GM18520 (cell line): Measurements from ENCODE around the gene RHOT2.

Experiments
- ATAC-seq: cut with Tn5 transposase; IDR thresholded peaks from one replicate; pipeline ENCODE4 v1.9.1; 2021; ENCODE audit not compliant: unreplicated experiment

The RHOT2 gene

GRCh38 chr16:667780-668518 is at the start of gene RHOT2:
TSS of gene RHOT2 (plus strand) at chr16:668132. CDS start at chr16:668200, 68 bp downstream.
- ATAC-seq, result peak; percentile 70

DNA sequence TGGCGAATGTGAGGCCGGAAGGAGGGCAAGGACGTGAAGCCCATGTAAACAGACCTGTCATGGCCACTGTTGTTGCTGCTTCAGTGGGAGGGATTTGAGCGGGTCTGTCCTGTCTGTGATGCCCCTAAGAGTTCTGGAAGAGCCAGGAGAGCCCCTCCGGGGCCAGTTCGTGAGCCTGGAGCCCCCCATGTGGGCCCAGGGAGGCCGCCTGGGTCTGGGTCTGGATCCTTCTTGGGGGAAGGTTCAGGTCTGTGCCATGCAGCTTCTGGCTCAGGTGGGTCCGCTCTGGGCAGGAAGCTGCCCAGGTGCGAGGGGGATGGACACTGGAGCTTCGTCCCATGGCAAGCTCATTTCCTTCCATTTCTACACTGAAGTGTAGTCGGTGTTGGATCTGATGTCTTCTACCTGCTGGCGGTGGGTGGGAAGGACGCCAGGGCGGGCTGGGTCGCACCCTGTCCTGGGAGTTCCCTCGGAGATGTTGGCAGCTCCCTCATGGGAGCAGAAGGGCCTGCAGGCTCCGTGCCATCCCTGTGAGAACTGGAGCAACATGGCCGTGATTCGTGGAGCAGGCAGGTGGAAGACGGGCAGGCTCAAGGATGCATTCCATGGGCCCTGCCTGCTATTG is 48.3 kb upstream of the RHOT2 start:
- ATAC-seq, result no peak

- no peak for ATAC-seq
Measured at GRCh38 chr16:620700-621525, 47.0 kb upstream of the RHOT2 start.

DNA sequence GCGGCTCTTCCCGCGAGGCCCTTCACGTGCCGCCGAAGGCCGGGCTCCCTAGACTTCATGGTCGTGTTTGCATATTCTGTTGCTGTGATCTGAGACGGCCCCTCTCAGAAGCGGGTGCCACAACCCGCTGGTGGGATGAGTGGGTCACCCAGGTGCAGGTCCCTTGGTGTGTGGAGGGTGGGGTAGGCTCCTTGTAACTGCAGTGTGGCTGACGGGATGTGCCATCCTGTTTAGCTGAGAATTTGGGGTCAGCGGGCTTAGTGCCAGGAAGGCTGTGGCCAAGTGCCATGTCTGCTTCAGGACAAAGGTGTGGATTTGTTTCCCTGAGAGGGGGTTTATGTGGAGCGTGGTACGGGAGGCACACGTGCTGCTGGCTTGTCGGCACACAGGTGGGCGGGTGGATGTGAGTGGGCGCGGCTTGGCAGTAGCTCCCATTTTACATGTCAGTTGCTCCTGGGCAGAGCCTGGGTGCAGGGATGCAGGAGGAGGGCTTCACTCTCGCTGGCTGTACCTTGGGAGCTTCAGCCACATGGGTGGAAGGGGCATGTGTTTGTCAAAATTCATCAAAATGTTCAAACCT is 46.3 kb upstream of the RHOT2 start:
- ATAC-seq, result no peak

DNA sequence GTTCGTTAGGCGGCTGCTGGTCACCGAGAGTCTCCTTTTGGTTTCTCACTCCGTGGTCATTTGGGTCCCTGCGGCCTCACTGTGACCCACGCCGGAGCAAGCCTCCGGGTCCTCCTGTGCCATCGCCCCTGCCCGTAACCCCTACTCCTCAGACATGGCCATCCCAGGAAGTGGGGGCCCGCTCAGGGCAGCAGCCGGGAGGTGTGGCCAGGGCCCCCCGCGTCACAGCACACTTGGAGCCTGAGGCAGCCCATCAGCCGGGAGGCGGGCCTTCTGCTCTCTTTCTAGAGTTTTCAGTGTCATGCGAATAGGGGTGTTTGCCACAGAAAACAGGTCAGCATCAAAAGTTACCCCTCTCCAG is 45.0 kb upstream of the RHOT2 start:
- no peak for ATAC-seq

DNA sequence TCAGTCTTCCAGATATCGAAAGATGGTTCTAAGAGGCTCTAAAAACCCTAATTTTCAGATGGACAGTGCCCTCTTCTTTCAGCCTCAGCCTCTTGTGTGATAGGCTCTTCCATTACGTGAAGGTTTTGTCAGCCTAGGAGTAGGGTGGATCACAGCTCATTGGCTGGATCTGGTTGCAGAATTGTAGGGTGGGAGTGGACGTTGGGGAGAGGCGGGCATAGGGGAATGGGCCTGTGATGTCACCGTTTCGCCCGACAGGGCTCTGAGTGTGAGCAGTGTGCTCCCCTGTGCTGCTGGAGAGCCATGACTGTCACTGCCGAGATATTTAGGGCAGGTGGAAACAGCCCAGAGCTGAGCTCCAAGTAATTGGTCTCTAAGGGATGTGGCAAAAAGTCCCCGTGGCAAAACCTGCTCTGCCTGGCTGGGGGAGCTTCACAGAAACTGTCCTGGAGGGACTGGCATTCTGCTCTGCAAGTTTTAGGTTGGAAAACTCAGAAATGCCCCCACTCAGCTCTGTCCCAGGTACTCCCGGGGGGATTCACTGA is 43.3 kb upstream of the RHOT2 start:
- ATAC-seq, result no peak

- ATAC-seq, result no peak
Measured at GRCh38 chr16:625117-625976, 42.6 kb upstream of the RHOT2 start.

DNA sequence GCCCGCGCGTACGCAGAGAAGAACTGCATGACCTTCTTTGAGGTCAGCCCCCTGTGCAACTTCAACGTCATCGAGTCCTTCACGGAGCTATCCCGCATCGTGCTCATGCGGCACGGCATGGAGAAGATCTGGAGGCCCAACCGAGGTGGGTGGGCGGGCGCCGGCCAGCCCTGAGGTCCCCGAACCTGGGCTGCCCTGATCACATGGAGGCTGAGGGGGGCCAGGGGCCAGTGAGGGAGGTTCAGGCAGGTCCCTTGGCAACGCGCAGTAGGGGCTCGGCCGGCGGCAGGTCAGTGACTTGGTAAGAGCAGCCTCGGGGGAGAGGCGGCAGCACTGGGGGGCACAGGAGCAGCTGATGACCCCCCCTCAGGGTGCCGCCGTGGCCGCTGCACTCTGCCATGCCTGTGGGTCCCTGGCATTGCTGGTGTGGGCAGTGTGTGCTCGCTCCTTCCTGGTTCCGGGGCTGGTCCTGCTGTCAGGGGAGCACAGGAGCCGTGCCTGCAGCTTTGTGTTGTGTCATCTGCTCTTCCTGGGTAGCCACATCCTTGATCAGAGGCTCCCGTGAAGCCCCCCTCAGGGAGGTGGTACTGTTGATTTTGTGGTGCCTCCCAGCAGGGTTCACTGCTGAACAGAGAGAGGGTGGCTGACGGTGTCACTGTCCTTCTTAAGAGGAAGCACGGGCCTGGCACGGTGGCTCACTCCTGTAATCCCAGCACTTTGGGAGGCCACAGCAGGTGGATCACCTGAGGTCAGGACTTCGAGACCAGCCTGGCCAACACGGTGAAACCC is 41.8 kb upstream of the RHOT2 start:
- ATAC-seq, result no peak

DNA sequence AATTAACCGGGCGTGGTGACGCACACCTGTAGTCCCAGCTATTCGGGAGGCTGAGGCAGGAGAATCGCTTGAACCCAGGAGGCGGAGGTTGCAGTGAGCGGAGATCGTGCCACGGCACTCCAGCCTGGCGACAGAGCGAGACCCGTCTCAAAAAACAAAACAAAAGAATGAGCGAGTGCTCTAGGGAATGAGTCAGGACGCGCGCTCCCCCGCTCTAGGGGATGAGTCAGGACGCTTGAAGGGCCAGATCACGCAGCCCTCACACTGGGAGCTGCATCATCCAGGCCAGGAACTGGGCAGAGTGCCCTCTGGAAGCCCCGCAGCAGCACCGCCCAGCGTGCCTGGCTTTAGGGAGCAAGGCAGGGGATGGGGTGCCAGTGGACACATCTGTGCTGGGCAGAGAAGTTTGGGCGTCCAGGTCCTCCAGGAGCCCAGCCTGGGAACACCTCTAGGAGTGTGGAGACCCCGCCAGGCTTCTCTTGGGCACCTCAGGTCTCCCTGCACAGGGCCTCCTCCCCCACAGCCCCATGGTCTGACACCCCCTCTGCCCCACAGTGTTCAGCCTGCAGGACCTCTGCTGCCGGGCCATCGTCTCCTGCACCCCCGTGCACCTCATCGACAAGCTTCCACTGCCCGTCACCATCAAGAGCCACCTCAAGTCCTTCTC is 41.0 kb upstream of the RHOT2 start:
- ATAC-seq, result no peak

- ATAC-seq, result no peak
Measured at GRCh38 chr16:627454-628239, 40.3 kb upstream of the RHOT2 start.

DNA sequence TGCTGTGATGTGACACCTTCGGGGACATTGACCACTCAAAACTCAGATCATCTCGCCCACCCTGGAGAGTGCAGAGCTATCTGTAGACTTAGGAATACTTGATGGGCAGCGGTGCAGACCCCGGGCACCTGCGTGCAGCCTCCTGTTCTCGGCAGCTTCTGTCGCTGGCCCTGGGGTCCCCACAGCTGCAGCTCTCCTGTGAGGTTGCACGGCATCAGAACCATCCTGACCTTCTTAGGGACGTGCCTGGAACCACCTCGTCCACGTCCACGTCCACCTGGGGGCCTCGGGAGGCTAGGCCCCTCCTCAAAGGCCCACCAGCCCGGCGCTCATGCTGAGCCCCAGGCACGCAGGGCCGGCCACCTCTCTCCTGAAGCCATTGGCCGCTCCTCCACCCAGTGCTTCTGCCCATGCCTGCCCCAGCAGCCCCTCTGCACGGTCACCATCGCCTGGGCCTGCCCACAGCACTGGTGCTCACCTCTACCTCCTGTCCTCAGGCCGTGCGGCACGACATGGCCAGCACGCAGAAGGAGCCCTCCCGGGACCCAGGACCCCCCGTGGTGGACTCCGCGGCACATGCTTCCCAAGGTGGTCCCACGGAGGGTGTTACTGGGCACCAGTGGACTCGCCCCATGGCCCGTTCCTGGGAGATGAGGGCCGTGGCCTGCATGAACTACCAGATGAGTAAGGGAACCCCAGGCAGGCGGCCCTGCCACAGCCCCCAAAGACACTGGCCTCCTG is 39.4 kb upstream of the RHOT2 start:
- no peak for ATAC-seq

- no peak for ATAC-seq
Measured at GRCh38 chr16:629185-629832, 38.6 kb upstream of the RHOT2 start.

- no peak for ATAC-seq
Measured at GRCh38 chr16:629833-630248, 38.1 kb upstream of the RHOT2 start.

DNA sequence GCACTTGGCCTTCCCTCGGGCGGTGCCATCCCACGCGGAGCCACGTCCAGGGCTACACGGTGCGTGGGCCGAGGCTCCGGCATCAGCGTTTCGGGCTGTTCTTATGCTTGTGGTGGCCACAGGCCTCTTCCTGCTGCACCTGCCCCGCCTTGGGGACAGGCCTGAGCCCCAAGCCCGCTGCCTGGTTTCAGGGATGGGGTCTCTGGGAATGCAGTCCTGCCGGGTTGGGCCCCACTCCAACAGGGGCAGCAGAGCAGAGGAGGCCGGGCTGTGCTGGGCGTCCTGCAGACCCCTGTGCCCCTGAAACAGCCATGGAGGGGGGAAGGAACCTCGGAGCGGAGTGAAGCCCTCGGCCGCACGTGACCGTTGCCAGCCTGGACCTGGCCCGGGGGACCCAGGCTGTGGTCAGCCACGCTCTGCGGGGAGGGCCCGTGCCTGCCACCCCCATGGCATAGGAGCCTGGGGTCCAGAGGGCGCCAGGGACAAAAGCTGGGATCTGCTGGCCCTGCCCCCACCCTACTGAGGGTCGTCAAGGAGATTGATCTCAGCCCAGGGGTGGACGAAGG is 37.6 kb upstream of the RHOT2 start:
- ATAC-seq, result no peak

DNA sequence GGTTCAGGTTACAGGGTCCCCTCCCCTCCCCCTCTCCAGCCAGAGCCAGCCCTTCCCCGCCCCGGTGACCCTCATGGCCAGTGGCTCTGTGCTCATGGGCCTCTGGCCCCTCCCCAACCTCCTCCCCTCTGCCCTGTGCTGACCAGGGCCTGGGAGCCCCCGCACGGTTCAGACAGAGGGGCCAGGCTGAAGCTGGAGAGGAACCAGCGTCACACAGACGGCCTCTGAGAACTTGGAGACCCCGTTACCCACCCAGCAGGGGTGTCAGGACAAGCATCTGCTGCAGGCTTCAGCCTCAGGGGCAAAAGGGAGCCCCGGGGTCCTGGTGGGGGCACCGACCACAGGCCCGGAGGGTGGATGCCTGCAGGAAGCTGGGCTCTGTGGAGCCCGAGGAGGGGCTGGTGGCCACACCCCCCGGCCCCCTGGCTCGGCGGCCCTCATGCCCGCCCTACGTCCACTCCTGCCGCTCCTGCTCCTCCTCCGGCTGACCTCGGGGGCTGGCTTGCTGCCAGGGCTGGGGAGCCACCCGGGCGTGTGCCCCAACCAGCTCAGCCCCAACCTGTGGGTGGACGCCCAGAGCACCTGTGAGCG is 37.0 kb upstream of the RHOT2 start, which contains the start of gene WFIKKN1:
Gene WFIKKN1 (plus strand): TSS at position 171 of the 591 bp plus-strand sequence. CDS start 269 bp downstream, at position 440.
- ATAC-seq, result no peak

- no peak for ATAC-seq
Measured at GRCh38 chr16:631808-632358, 36.0 kb upstream of the RHOT2 start.
